Parathyroid adenoma (tissue), 2 donors: ENCODE results near the gene IFI35.

ENCODE experiments used
- H2AFZ ChIP-seq: fragments of 300-600 bp; sonication (generic); one replicate; pipeline ENCODE4 v1.7.0; 2017; ENCODE audit warnings: antibody characterized with exemption, mild to moderate bottlenecking
- H3K27ac ChIP-seq: fragments of 300-600 bp; sonication (generic); one replicate; pipeline ENCODE4 v1.7.0; 2017
- H3K27me3 ChIP-seq: fragments of 300-600 bp; sonication (generic); one replicate; pipeline ENCODE4 v1.7.0; 2017; ENCODE audit warnings: low read length; ENCODE audit not compliant: control insufficient read depth, insufficient read depth
- H3K36me3 ChIP-seq: fragments of 300-600 bp; sonication (generic); one replicate; pipeline ENCODE4 v1.7.0; 2017; ENCODE audit warnings: low read length; ENCODE audit not compliant: control insufficient read depth, insufficient read depth
- H3K4me1 ChIP-seq: fragments of 300-600 bp; sonication (generic); one replicate; pipeline ENCODE4 v1.7.0; 2017; ENCODE audit warnings: control low read depth
- H3K4me2 ChIP-seq: fragments of 300-600 bp; sonication (generic); one replicate; pipeline ENCODE4 v1.7.0; 2017; ENCODE audit warnings: low read length
- H3K4me3 ChIP-seq: fragments of 300-600 bp; sonication (generic); one replicate; pipeline ENCODE4 v1.7.0; 2017; ENCODE audit warnings: low read depth, low read length
- H3K79me2 ChIP-seq: fragments of 300-600 bp; sonication (generic); one replicate; pipeline ENCODE4 v1.7.0; 2017; ENCODE audit warnings: control low read depth
- H3K9ac ChIP-seq: fragments of 300-600 bp; sonication (generic); one replicate; pipeline ENCODE4 v1.7.0; 2017; ENCODE audit warnings: mild to moderate bottlenecking
- H3K9me3 ChIP-seq: fragments of 300-600 bp; sonication (generic); one replicate; pipeline ENCODE4 v1.7.0; 2017; ENCODE audit warnings: low read length; ENCODE audit not compliant: control insufficient read depth
- TF ChIP-seq, protein P1 (sequence below): fragments of 300-600 bp; sonication (generic); IDR thresholded peaks from one replicate; pipeline ENCODE4 v1.7.0; 2017; ENCODE audit warnings: antibody characterized with exemption, mild to moderate bottlenecking
- donor health status: primary hyperparathyroidism.

Gene IFI35

DNA sequence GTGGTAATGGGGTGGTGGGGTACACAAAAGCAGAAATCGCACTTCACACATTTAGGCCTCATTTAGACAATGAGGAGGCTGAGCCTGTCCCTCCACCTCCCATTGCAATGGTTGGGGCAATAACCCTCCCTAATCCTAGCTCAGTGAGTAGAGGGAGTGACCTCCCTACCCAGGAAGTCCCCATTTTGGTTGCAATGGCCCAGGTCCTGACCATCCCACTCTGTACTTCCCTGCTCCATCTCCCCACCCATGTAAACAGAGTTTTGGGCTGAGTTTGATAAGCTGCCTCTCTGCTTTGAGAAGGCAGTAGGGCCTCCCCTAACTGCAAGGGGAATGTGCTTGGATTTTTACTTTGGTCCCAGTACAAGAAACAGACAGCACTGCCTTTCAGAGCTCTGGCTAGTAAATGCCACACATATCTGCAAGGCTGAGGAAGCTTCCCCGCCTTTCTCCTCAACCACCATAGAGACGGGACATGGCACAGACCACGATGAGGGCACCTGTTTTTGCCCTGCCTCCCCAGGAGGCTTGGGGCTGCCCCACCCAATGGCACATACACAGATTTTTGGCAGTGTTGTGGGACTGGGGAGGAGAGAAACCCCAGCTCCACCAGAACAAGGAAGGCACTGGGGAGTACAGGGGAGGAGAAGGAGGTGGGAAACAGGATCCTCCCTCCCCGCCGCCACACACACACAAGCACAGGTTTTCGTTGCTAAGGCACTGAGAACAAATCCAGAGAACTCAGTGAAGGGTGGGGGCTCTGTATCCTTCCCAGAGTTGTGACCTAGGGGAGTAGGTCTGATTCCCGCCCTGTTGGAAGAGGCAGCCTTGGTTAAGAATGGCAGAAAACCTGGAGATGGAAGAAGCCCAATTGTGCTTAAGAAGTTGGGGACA lies 8.3 kb downstream of the IFI35 start:
- Histone ChIP-seq H3K9me3 (no peaks in the 10 kb centered on the region), H3K4me3 (no peak overlapping the region), H3K79me2 (no peaks in the 10 kb centered on the region), H3K36me3 (no peaks in the 10 kb centered on the region), H3K4me2 (no peak overlapping the region), H3K27me3 (no peaks in the 10 kb centered on the region), H2AFZ (no peak overlapping the region), H3K27ac (peak overlapping the region; percentile 49), H3K9ac (no peak overlapping the region), H3K4me1 (peaks cover 3% of the 10 kb centered on the region)
- TF ChIP-seq, protein P1, sequence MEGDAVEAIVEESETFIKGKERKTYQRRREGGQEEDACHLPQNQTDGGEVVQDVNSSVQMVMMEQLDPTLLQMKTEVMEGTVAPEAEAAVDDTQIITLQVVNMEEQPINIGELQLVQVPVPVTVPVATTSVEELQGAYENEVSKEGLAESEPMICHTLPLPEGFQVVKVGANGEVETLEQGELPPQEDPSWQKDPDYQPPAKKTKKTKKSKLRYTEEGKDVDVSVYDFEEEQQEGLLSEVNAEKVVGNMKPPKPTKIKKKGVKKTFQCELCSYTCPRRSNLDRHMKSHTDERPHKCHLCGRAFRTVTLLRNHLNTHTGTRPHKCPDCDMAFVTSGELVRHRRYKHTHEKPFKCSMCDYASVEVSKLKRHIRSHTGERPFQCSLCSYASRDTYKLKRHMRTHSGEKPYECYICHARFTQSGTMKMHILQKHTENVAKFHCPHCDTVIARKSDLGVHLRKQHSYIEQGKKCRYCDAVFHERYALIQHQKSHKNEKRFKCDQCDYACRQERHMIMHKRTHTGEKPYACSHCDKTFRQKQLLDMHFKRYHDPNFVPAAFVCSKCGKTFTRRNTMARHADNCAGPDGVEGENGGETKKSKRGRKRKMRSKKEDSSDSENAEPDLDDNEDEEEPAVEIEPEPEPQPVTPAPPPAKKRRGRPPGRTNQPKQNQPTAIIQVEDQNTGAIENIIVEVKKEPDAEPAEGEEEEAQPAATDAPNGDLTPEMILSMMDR, result no peak

GRCh38 chr17:43015579-43015978 lies 9.0 kb downstream of the IFI35 start:
- Histone ChIP-seq H3K27me3 (no peaks in the 10 kb centered on the region), H3K79me2 (no peaks in the 10 kb centered on the region), H3K4me3 (no peak overlapping the region), H3K4me2 (no peak overlapping the region), H3K4me1 (peaks cover 3% of the 10 kb centered on the region), H3K9ac (no peak overlapping the region), H2AFZ (no peak overlapping the region), H3K27ac (peak overlapping the region; percentile 49), H3K9me3 (no peaks in the 10 kb centered on the region), H3K36me3 (no peaks in the 10 kb centered on the region)
- TF ChIP-seq, protein P1, result no peak

DNA sequence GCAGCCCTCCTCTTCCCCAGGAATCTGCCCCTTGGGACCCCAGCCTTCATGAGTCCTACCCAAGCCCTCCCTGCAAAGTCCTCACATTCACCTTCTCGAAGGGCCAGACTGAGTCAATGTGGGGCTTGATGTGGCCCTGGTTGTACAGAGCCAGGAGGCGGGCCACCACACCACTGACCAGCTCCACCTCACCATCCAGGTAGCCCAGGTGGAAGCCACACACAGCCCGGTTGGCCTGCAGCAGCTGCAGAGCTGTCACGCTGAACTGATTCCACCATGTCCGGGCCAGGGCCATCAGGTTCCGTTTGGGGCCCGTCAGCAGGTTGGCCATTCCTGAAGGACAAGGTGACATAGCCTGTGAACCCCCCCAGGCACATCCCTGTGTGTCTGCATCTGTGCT lies 9.6 kb downstream of the IFI35 start:
- Histone ChIP-seq H3K36me3 (no peaks in the 10 kb centered on the region), H3K9ac (no peak overlapping the region), H3K4me3 (no peak overlapping the region), H3K9me3 (no peaks in the 10 kb centered on the region), H3K4me1 (peaks cover 3% of the 10 kb centered on the region), H3K27ac (peak overlapping the region; percentile 32), H3K79me2 (no peaks in the 10 kb centered on the region), H3K27me3 (no peaks in the 10 kb centered on the region), H2AFZ (no peak overlapping the region), H3K4me2 (no peak overlapping the region)
- TF ChIP-seq, protein P1, result no peak

DNA sequence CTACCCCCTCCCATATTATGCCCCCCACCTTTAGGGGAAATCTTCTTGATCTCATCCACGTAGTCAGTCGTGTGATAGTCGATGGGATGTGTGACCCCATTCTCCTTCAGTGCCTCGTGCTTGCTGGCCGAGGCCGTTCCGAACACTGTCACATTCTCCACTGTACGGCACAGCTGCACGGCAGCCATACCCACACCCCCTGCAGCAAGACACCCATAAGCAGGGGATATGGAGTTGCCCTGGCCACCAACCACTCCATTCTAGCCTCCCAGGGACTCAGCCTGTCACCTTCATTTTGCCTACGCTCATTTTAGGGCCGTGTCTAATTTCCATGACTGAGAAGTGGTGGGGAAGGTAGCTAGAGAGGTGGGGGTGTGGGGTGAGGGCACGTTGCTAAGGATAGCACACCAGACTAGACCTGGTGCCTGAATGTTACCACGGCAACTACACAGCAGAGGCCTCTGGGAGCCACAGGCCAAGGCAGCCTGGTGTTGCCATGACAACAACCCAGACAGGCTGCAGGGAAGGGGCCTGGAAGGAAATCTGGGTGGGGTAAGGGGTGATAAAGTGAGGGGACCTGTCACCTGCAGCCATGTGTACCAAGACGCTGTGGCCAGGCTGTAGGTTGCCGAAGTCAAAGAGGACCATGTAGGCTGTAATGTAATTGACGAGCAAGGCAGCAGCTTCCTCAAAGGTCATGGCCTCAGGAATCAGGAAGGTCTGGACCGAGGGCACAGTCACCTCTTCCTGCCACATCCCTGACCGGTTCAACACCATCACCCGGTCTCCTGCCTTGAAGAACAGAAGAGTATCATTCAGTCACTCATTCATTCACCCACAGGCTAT lies 11.6 kb downstream of the IFI35 start:
- Histone ChIP-seq H3K27me3 (no peaks in the 10 kb centered on the region), H3K4me3 (no peak overlapping the region), H3K9ac (no peak overlapping the region), H3K79me2 (no peaks in the 10 kb centered on the region), H3K4me2 (no peak overlapping the region), H3K27ac (no peak overlapping the region), H3K9me3 (no peaks in the 10 kb centered on the region), H3K4me1 (peaks cover 3% of the 10 kb centered on the region), H3K36me3 (no peaks in the 10 kb centered on the region), H2AFZ (no peak overlapping the region)
- TF ChIP-seq, protein P1, result no peak
